Loucy (cell line): ENCODE results near the gene MANF.

Experiments
- EZH2phosphoT487 ChIP-seq: fragments of 200-600 bp; IDR thresholded peaks from 2 replicates; pipeline ENCODE4 v1.6.1; 2018; ENCODE audit warnings: antibody characterized with exemption, mild to moderate bottlenecking, moderate library complexity, borderline replicate concordance
- TF ChIP-seq, protein P1 (sequence below): fragments of 200-600 bp; sonication (generic); conservative IDR thresholded peaks from 2 replicates; pipeline ENCODE4 v1.5.1; 2014; ENCODE audit warnings: mild to moderate bottlenecking, antibody characterized with exemption, low read length

- TF ChIP-seq, protein P1, sequence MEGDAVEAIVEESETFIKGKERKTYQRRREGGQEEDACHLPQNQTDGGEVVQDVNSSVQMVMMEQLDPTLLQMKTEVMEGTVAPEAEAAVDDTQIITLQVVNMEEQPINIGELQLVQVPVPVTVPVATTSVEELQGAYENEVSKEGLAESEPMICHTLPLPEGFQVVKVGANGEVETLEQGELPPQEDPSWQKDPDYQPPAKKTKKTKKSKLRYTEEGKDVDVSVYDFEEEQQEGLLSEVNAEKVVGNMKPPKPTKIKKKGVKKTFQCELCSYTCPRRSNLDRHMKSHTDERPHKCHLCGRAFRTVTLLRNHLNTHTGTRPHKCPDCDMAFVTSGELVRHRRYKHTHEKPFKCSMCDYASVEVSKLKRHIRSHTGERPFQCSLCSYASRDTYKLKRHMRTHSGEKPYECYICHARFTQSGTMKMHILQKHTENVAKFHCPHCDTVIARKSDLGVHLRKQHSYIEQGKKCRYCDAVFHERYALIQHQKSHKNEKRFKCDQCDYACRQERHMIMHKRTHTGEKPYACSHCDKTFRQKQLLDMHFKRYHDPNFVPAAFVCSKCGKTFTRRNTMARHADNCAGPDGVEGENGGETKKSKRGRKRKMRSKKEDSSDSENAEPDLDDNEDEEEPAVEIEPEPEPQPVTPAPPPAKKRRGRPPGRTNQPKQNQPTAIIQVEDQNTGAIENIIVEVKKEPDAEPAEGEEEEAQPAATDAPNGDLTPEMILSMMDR: peak; percentile 82
- TF ChIP-seq EZH2phosphoT487: no peak
Measured at GRCh38 chr3:51389423-51390183, 4.5 kb downstream of the MANF start.
